ENCODE data around the gene MED13.

DNA sequence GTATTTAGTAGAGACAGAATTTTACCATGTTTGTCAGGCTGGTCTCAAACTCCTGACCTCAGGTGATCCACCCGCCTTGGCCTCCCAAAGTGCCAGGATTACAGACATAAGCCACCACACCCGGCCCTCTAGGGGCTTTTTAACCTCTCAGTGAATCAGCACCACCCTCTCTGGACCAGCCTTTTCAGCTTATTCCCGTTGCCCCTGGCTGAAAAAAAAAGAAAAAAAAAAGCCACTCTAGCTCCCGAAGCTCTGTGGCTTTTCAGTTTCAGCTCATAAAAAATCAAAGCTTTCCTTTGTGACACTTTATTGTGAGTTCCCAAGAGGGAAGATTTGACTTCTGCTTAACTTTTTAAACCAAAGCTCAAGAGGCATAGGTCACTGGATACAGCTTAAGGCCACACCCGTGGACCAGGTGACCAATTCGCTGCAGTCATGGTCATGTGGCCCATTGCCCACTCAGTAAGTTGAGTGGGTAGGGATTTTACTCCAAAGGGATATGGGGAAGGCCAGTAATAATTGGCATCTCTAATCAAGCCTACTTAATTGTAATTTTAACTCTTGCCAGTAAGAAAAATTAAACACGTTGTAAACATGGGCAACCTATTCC, 46.6 kb upstream of the MED13 start:
- TF ChIP-seq, protein P1, sequence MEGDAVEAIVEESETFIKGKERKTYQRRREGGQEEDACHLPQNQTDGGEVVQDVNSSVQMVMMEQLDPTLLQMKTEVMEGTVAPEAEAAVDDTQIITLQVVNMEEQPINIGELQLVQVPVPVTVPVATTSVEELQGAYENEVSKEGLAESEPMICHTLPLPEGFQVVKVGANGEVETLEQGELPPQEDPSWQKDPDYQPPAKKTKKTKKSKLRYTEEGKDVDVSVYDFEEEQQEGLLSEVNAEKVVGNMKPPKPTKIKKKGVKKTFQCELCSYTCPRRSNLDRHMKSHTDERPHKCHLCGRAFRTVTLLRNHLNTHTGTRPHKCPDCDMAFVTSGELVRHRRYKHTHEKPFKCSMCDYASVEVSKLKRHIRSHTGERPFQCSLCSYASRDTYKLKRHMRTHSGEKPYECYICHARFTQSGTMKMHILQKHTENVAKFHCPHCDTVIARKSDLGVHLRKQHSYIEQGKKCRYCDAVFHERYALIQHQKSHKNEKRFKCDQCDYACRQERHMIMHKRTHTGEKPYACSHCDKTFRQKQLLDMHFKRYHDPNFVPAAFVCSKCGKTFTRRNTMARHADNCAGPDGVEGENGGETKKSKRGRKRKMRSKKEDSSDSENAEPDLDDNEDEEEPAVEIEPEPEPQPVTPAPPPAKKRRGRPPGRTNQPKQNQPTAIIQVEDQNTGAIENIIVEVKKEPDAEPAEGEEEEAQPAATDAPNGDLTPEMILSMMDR (IDR thresholded peaks at IDR 0.05), result no peak
- TF ChIP-seq POLR2A (IDR thresholded peaks at IDR 0.05), result no peak
